Measurements from ENCODE around the gene BST1. TPM values are rescaled to one million over a fixed set of nuclear protein-coding genes. Genes with fewer than 3 reads are reported as not detected.

BST1 gene
- total and polyA plus RNA-seq, 2 of the 8 experiments (the other 6 are each of a cell fraction or from before 2014, with no cell fraction given) = 0.52 to 0.54 TPM

- TF ChIP-seq POLR2AphosphoS5 (IDR thresholded peaks at IDR 0.05; ENCODE audit: low read depth, low read length) (no peak), NRF1 (IDR thresholded peaks at IDR 0.05; ENCODE audit: low read depth, low read length) (no peak), SP2 (IDR thresholded peaks at IDR 0.05; ENCODE audit: low read length) (no peak), POLR2A (IDR thresholded peaks at IDR 0.05; ENCODE audit: control extremely low read depth in 1 of 2, low read depth in 2 of 2, low read length in 2 of 2) (no peak), SAP30 (IDR thresholded peaks at IDR 0.05; ENCODE audit: insufficient read depth, insufficient replicate concordance, low read length) (no peak), SIX5 (IDR thresholded peaks at IDR 0.05; ENCODE audit: low read depth, low read length) (no peak), JUN (IDR thresholded peaks at IDR 0.05; ENCODE audit: low read depth, low read length) (no peak)
Measured at GRCh38 chr4:15658136-15658770, 44.6 kb upstream of the BST1 start (continued).
